Erythroblast (primary cell): ENCODE measurements around the gene CD58.

Experiments used
- DNase-seq, 2 experiments: peaks; one replicate each; lab custom pipeline; 2025; lab: John Stamatoyannopoulos, UW
- GATA1 ChIP-seq: IDR thresholded peaks from 2 replicates; pipeline ENCODE4 v1.6.1; 2011; ENCODE audit warnings: low read depth, mild to moderate bottlenecking, control low read depth, low read length, moderate library complexity
- POLR2A ChIP-seq: IDR thresholded peaks from 2 replicates; pipeline ENCODE4 v1.6.1; 2011; ENCODE audit warnings: mild to moderate bottlenecking, low read length

The CD58 gene

GRCh38 chr1:116561563-116561962, 9.3 kb downstream of the CD58 start:
- no peak for DNase-seq
- TF ChIP-seq GATA1 (no peak), POLR2A (no peak)

- no peak for DNase-seq
- TF ChIP-seq GATA1: no peak
- TF ChIP-seq POLR2A: no peak
These were observed 9.9 kb downstream of the CD58 start for GRCh38 chr1:116560704-116561490.

GRCh38 chr1:116559304-116559761, 11.5 kb downstream of the CD58 start:
- no peak for DNase-seq
- TF ChIP-seq GATA1 (no peak), POLR2A (no peak)

GRCh38 chr1:116558571-116558970, 12.3 kb downstream of the CD58 start:
- no peak for TF ChIP-seq POLR2A
- no peak for TF ChIP-seq GATA1
- DNase-seq: no peak

GRCh38 chr1:116558140-116558549, 12.7 kb downstream of the CD58 start:
- TF ChIP-seq POLR2A (no peak), GATA1 (no peak)
- no peak for DNase-seq

GRCh38 chr1:116557323-116557878, 13.4 kb downstream of the CD58 start:
- no peak for TF ChIP-seq POLR2A
- no peak for TF ChIP-seq GATA1
- no peak for DNase-seq

GRCh38 chr1:116556289-116557006, 14.4 kb downstream of the CD58 start:
- TF ChIP-seq GATA1 (no peak), POLR2A (peak; percentile 38)
- peak; percentile 73 to 85 for DNase-seq

GRCh38 chr1:116554924-116555323, 15.9 kb downstream of the CD58 start:
- no peak for DNase-seq
- TF ChIP-seq GATA1 (no peak), POLR2A (no peak)

GRCh38 chr1:116553386-116554115, 17.3 kb downstream of the CD58 start:
- TF ChIP-seq POLR2A: no peak
- no peak for TF ChIP-seq GATA1
- peak; percentile 11 to 30 for DNase-seq

- no peak for DNase-seq
These were observed 24.4 kb downstream of the CD58 start for GRCh38 chr1:116546354-116546977.

GRCh38 chr1:116545359-116545705, 25.5 kb downstream of the CD58 start:
- no peak for DNase-seq
- TF ChIP-seq GATA1 (no peak), POLR2A (no peak)

More at GRCh38 chr1:116546354-116546977, 24.4 kb downstream of the CD58 start:
- TF ChIP-seq GATA1 (no peak), POLR2A (no peak)

GRCh38 chr1:116544588-116545358, 26.1 kb downstream of the CD58 start:
- TF ChIP-seq POLR2A: no peak
- DNase-seq: no peak

GRCh38 chr1:116540088-116540487, 30.7 kb downstream of the CD58 start:
- TF ChIP-seq POLR2A: no peak
- no peak for TF ChIP-seq GATA1
- DNase-seq: no peak

- TF ChIP-seq GATA1 (no peak), POLR2A (no peak)
- DNase-seq: peak; percentile 33 to 64
These were observed 32.3 kb downstream of the CD58 start for GRCh38 chr1:116538544-116538943.
